VCaP (cell line): ENCODE measurements around the gene HOMER1.
"Not testable (repeated sequence)": the region's sequence is repeated elsewhere in the genome, so short reads cannot be mapped to it uniquely, and the experiment has no call there.

ENCODE experiments used
- H3K27ac ChIP-seq: fragments of 450-650 bp; 2 replicates; pipeline ENCODE4 v1.5.1; 2017
- TF ChIP-seq, protein P1 (sequence below): fragments of 450-650 bp; conservative IDR thresholded peaks from 2 replicates; pipeline ENCODE4 v1.5.1; 2017; ENCODE audit warnings: mild to moderate bottlenecking, moderate library complexity

The HOMER1 gene

DNA sequence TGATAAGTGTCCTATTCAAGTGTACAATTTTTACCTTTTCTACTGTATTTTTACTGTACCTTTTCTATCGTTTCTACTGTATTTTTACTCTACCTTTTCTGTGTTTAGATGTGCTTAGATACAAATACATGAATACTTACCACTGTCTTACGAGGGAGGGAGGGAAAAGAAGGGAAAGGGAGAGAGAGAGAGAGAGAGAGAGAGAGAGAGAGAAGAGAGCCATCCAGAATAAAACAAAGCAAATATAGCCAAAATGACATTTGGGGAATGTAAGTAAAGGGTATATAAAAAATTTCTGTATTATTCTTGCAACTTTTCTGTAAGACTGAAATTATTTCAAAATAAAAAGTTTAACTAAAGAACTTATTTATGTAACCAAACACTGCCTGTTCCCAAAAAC lies 121.2 kb downstream of the HOMER1 start:
- H3K27ac ChIP-seq, result no peak overlapping the region
- TF ChIP-seq, protein P1, sequence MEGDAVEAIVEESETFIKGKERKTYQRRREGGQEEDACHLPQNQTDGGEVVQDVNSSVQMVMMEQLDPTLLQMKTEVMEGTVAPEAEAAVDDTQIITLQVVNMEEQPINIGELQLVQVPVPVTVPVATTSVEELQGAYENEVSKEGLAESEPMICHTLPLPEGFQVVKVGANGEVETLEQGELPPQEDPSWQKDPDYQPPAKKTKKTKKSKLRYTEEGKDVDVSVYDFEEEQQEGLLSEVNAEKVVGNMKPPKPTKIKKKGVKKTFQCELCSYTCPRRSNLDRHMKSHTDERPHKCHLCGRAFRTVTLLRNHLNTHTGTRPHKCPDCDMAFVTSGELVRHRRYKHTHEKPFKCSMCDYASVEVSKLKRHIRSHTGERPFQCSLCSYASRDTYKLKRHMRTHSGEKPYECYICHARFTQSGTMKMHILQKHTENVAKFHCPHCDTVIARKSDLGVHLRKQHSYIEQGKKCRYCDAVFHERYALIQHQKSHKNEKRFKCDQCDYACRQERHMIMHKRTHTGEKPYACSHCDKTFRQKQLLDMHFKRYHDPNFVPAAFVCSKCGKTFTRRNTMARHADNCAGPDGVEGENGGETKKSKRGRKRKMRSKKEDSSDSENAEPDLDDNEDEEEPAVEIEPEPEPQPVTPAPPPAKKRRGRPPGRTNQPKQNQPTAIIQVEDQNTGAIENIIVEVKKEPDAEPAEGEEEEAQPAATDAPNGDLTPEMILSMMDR, result no peak

GRCh38 chr5:79386679-79387078 lies 127.3 kb downstream of the HOMER1 start:
- no peak overlapping the region for H3K27ac ChIP-seq
- TF ChIP-seq, protein P1, result no peak

DNA sequence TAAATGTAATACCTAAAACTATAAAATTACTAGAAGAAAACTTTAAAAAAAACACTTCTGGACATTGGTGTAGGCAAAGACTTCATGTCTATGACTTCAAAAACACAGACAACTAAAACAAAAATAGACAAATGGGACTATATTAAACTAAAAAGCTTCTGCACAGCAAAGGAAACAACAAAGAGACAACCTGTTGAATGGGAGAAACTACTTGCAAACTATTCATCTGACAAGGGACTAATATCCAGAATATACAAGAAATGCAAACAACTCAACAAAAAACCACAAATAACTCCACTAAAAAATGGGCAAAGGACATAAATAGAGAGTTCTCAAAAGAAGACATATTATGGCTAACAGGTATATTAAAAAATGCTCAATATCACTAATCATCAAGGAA lies 128.8 kb downstream of the HOMER1 start:
- not testable (repeated sequence) for H3K27ac ChIP-seq

- TF ChIP-seq, protein P1, result no peak
- H3K27ac ChIP-seq, result peak overlapping the region; percentile 26; the same call in 1 of the 2 replicates
These were observed 135.3 kb downstream of the HOMER1 start for GRCh38 chr5:79378510-79379186.

GRCh38 chr5:79357398-79357797 lies 156.5 kb downstream of the HOMER1 start:
- peak overlapping the region; percentile 61 for H3K27ac ChIP-seq
- TF ChIP-seq, protein P1, result no peak

DNA sequence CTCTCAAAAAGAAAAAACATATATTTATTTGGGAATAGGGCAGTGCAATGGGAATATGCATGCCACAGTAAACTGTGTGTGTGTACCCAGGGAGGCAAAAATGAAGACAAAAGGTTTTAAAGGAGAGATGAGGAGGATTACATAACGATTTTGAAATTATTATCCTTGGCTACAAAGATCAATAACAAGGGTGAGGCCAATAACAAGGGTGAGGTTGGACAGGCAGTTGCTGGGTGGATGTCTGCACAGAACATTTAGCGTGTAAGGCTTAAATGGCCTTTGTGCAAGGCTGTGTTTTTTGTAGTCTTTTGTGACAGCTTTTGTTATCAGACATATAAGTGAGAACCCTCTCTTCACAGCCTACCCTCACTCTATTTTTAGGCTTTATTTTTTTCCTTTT lies 164.1 kb downstream of the HOMER1 start:
- no peak overlapping the region for H3K27ac ChIP-seq
- TF ChIP-seq, protein P1, result no peak

- H3K27ac ChIP-seq, result no peak overlapping the region
- TF ChIP-seq, protein P1, result no peak
These were observed 164.9 kb downstream of the HOMER1 start for GRCh38 chr5:79349047-79349446.

- TF ChIP-seq, protein P1, result no peak
- H3K27ac ChIP-seq, result no peak overlapping the region
These were observed 167.5 kb downstream of the HOMER1 start for GRCh38 chr5:79346420-79346824.
